SJCRH30 (cell line): ENCODE data around the gene ZNF888. TPM values are rescaled to one million over a fixed set of nuclear protein-coding genes. Genes with fewer than 3 reads are reported as not detected.
"Not testable (repeated sequence)": the region's sequence is repeated elsewhere in the genome, so short reads cannot be mapped to it uniquely, and the experiment has no call there.

ENCODE experiments used
- DNase-seq, 2 experiments: peaks; one replicate each; pipeline ENCODE4 v3.0.0-alpha.2; 2015 to 2020
- H3K27ac ChIP-seq: fragments of 250-450 bp; sonication (Bioruptor Pico); 2 replicates; pipeline ENCODE4 v1.5.1; 2020; ENCODE audit warnings: mild to moderate bottlenecking, moderate library complexity
- H3K27me3 ChIP-seq: fragments of 250-450 bp; sonication (Bioruptor Pico); 2 replicates; pipeline ENCODE4 v1.5.1; 2020; ENCODE audit warnings: mild to moderate bottlenecking, moderate library complexity
- H3K36me3 ChIP-seq: fragments of 250-450 bp; sonication (Bioruptor Pico); 2 replicates; pipeline ENCODE4 v1.5.1; 2020; ENCODE audit warnings: mild to moderate bottlenecking, moderate library complexity
- H3K4me1 ChIP-seq: fragments of 250-450 bp; sonication (Bioruptor Pico); 2 replicates; pipeline ENCODE4 v1.5.1; 2020; ENCODE audit warnings: mild to moderate bottlenecking, moderate library complexity
- H3K4me3 ChIP-seq: fragments of 250-450 bp; sonication (Bioruptor Pico); 2 replicates; pipeline ENCODE4 v1.5.1; 2020; ENCODE audit warnings: mild to moderate bottlenecking, moderate library complexity
- H3K9me3 ChIP-seq: fragments of 250-450 bp; sonication (Bioruptor Pico); replicated peaks from 2 replicates; pipeline ENCODE4 v1.5.1; 2020; ENCODE audit warnings: mild to moderate bottlenecking, moderate library complexity
- total RNA-seq: library from RNA; depleted of rRNA; stranded (reverse); fragments of >200 nt; shearing (Covaris generic); gene quantifications from 2 replicates; pipeline ENCODE4 v1.2.3, GENCODE V29; 2014

Gene ZNF888
- total RNA-seq, 1 experiment from 2014 or later = 6.8 TPM

GRCh38 chr19:52923778-52924593 is 758 bp upstream of the ZNF888 start:
- no peak overlapping the region for H3K27ac ChIP-seq
- H3K4me1 ChIP-seq = no peaks in the 10 kb centered on the region; the same call in 1 of the 2 replicates
- H3K27me3 ChIP-seq = no peaks in the 10 kb centered on the region
- H3K36me3 ChIP-seq = peaks cover 17% of the 10 kb centered on the region
- peak; percentile 10 to 16 for DNase-seq
- H3K9me3 ChIP-seq = no peaks in the 10 kb centered on the region
- H3K4me3 ChIP-seq = peak overlapping the region; percentile 88

DNA sequence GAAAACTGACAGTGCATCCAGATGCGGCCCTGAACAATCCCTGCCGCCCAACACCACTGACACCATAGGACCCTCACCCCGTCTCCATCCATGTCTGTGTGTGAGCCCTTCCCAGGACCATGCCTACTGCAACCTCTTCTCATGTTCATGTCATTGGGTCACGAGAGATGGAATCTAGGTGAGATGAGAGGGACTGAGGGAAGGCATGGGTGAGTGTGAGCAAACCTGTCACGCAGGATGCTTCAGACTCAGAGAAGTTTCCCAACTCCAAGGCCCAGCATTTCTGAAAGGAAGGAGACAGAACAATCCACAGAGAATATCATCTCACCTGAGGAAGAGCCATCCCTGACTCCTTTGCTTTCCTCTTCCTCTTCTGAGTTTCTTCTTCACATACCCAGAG is 5.7 kb downstream of the ZNF888 start:
- Histone ChIP-seq H3K27ac (no peak overlapping the region), H3K36me3 (peaks cover 12% of the 10 kb centered on the region; the same call in 1 of the 2 replicates), H3K4me1 (no peaks in the 10 kb centered on the region), H3K9me3 (no peaks in the 10 kb centered on the region), H3K4me3 (no peak overlapping the region), H3K27me3 (no peaks in the 10 kb centered on the region)
- no peak for DNase-seq

DNA sequence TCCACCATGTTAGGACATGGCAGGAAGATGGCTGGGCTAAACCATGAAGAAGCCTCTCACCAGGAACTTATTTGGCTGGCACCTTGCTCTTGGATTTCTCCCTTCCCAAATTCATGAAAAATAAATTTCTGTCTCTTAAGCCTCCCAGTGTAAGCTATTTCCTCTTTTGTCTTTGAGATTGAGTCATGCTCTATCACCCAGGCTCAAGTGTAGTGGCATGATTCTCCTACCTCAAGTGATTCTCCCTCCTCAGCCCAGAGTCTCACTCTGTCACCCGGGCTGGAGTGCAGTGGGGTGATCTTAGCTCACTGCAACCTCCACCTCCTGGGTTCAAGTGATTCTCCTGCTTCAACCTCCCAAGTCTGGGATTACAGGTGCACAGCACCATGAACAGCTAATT is 12.6 kb downstream of the ZNF888 start:
- H3K9me3 ChIP-seq = peaks cover 7% of the 10 kb centered on the region; the same call in 1 of the 2 replicates
- no peaks in the 10 kb centered on the region for H3K27me3 ChIP-seq
- no peak overlapping the region for H3K27ac ChIP-seq
- H3K36me3 ChIP-seq = peaks cover 37% of the 10 kb centered on the region
- H3K4me1 ChIP-seq = no peaks in the 10 kb centered on the region
- H3K4me3 ChIP-seq = no peak overlapping the region
- DNase-seq = no peak

GRCh38 chr19:52904052-52904780 is 19.0 kb downstream of the ZNF888 start:
- not testable (repeated sequence) for H3K27ac ChIP-seq, H3K4me1 ChIP-seq, H3K4me3 ChIP-seq, DNase-seq, H3K9me3 ChIP-seq, H3K27me3 ChIP-seq
- H3K36me3 ChIP-seq = peaks cover 21% of the 10 kb centered on the region

GRCh38 chr19:52901842-52902241 is 21.4 kb downstream of the ZNF888 start:
- Histone ChIP-seq H3K4me3 (no peak overlapping the region), H3K9me3 (peaks cover 1% of the 10 kb centered on the region; the same call in 1 of the 2 replicates)

GRCh38 chr19:52898596-52898995 is 24.6 kb downstream of the ZNF888 start:
- H3K27ac ChIP-seq, H3K27me3 ChIP-seq, H3K4me3 ChIP-seq, H3K9me3 ChIP-seq, DNase-seq, H3K4me1 ChIP-seq: not testable (repeated sequence)
- peaks cover 15% of the 10 kb centered on the region for H3K36me3 ChIP-seq

More at GRCh38 chr19:52901842-52902241, 21.4 kb downstream of the ZNF888 start:
- no peak for DNase-seq
- Histone ChIP-seq H3K36me3 (peaks cover 9% of the 10 kb centered on the region), H3K27ac (no peak overlapping the region), H3K4me1 (no peaks in the 10 kb centered on the region), H3K27me3 (no peaks in the 10 kb centered on the region)

- DNase-seq = no peak
- peaks cover 20% of the 10 kb centered on the region for H3K36me3 ChIP-seq
- H3K27me3 ChIP-seq = no peaks in the 10 kb centered on the region
- no peak overlapping the region for H3K27ac ChIP-seq
- peak overlapping the region; percentile 72 for H3K4me3 ChIP-seq
- H3K9me3 ChIP-seq = no peaks in the 10 kb centered on the region
- H3K4me1 ChIP-seq = no peaks in the 10 kb centered on the region
Measured at GRCh38 chr19:52898101-52898500, 25.1 kb downstream of the ZNF888 start.

GRCh38 chr19:52897138-52897935 is 25.9 kb downstream of the ZNF888 start, which contains the start of gene ZNF320:
Gene ZNF320 (minus strand): TSS chr19:52897635. CDS start chr19:52890255, 7,380 bp downstream.
- no peaks in the 10 kb centered on the region for H3K27me3 ChIP-seq
- H3K4me1 ChIP-seq = no peaks in the 10 kb centered on the region
- H3K4me3 ChIP-seq = peak within 1 kb of the TSS; percentile 72
- H3K9me3 ChIP-seq = no peaks in the 10 kb centered on the region
- DNase-seq = peak; percentile 94 to 95
- H3K27ac ChIP-seq = peak within 1 kb of the TSS; percentile 63
- H3K36me3 ChIP-seq = peaks cover 22% of the 10 kb centered on the region

DNA sequence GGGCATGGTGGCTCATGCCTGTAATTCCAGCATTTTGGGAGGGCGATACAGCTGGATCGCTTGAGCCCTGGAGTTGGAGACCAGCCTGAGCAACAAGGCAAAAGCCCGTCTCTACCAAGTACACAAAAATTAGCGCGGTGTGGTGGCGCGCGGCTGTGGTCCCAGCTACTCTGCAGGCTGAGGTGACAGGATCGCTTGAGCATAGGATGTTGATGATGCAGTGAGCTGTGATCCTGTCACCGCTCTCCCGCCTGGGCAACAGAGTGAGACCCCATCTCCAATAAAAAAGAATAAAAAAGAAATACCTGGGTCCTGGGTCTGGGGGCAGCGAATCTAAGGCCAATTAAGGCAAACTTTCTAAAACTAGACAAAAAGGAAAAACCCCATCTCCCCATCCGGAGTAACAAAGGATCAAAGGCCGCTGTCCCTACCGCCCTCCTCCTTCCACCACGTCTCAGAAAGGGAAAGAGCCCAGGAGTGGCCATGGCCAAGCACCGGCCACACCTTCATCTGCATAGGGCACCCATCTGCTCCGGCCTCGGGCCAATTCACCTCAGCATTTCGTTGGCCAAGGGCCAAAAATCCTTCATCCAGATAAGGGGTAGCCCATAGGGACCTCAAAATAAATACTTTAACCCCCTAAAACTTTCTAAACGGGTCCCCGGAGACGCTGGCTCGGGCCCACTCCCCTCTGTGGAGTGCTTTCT is 26.6 kb downstream of the ZNF888 start:
- Histone ChIP-seq H3K4me1 (no peaks in the 10 kb centered on the region), H3K27me3 (no peaks in the 10 kb centered on the region), H3K27ac (peak overlapping the region; percentile 63), H3K4me3 (peak overlapping the region; percentile 72), H3K9me3 (no peaks in the 10 kb centered on the region), H3K36me3 (peaks cover 26% of the 10 kb centered on the region)
- DNase-seq = peak; percentile 38 to 51

- no peak for DNase-seq
- Histone ChIP-seq H3K9me3 (no peaks in the 10 kb centered on the region), H3K27me3 (no peaks in the 10 kb centered on the region), H3K27ac (no peak overlapping the region), H3K4me3 (no peak overlapping the region), H3K36me3 (peaks cover 60% of the 10 kb centered on the region), H3K4me1 (no peaks in the 10 kb centered on the region)
Measured at GRCh38 chr19:52891336-52891735, 31.9 kb downstream of the ZNF888 start.

GRCh38 chr19:52889931-52890330 is 33.3 kb downstream of the ZNF888 start:
- H3K27me3 ChIP-seq = no peaks in the 10 kb centered on the region
- H3K4me1 ChIP-seq = no peaks in the 10 kb centered on the region
- no peak for DNase-seq
- H3K27ac ChIP-seq = no peak overlapping the region
- no peak overlapping the region for H3K4me3 ChIP-seq
- H3K36me3 ChIP-seq = peaks cover 71% of the 10 kb centered on the region
- H3K9me3 ChIP-seq = no peaks in the 10 kb centered on the region

DNA sequence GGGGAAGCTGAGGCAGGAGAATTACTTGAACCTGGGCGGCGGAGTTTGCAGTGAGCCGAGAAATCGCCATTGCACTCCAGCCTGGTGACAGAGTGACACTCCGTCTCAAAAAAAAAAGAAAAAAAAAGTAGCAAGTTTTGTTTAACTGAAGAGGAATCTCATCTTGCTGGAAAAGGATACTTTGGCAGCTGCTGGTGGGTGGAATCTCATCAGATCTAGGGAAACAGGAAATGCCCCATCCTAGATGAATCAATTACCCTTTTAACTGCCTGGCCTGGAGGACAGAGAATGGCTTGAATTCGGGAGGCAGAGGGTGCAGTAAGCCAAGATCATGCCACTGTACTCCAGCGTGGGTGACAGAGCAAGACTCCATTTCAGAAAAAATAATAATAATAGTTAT is 34.2 kb downstream of the ZNF888 start:
- H3K27ac ChIP-seq = no peak overlapping the region
- H3K4me3 ChIP-seq = no peak overlapping the region
- DNase-seq = no peak
- H3K9me3 ChIP-seq = peaks cover 3% of the 10 kb centered on the region; the same call in 1 of the 2 replicates
- no peaks in the 10 kb centered on the region for H3K4me1 ChIP-seq
- H3K36me3 ChIP-seq = peaks cover 73% of the 10 kb centered on the region
- no peaks in the 10 kb centered on the region for H3K27me3 ChIP-seq

DNA sequence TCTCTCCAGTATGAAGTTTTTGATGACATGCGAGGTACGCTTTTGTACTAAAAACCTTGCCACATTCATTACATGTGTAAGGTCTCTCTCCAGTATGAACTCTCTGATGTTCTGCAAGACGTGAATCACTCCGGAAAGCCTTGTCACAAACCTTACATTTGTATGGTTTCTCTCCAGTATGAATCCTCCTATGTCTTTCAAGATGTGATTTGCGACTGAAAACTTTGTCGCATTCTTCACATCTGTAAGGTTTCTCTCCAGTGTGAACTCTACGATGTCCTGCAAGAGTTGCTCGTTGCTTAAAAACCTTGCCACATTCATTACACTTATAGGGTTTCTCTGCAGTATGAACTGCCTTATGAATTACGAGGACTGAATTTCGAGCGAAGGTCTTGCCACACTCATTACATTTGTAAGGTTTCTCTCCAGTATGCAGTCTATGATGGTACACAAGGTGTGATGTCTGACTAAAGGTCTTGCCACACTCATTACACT is 42.3 kb downstream of the ZNF888 start:
- Histone ChIP-seq H3K36me3 (peaks cover 79% of the 10 kb centered on the region), H3K4me1 (no peaks in the 10 kb centered on the region), H3K9me3 (peaks cover 29% of the 10 kb centered on the region), H3K4me3 (no peak overlapping the region), H3K27me3 (no peaks in the 10 kb centered on the region), H3K27ac (no peak overlapping the region)
- no peak for DNase-seq

DNA sequence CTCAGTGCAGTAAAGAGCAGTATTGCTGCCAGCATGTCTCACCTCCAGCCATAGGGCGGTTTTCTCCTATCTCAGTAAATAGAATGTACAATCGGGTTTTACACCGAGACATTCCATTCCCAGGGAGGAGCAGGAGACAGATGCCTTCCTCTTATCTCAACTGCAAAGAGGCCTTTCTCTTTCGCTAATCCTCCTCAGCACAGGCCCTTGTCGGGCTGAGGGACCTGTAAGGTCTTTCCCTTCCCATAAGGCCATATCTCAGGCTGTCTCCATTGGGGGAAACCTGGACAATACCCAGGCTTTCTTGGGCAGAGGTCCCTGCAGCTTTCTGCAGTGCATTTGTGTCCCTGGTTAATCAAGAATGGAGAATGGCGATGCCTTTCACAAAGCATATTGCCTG is 50.2 kb downstream of the ZNF888 start:
- H3K27me3 ChIP-seq, DNase-seq: not testable (repeated sequence)

More for the DNA sequence above, 50.2 kb downstream of the ZNF888 start:
- H3K4me3 ChIP-seq, H3K27ac ChIP-seq, H3K36me3 ChIP-seq, H3K9me3 ChIP-seq, H3K4me1 ChIP-seq: not testable (repeated sequence)
